SW480 (cell line): ENCODE data around the gene UBE2L3.
"Not testable (repeated sequence)": the region's sequence is repeated elsewhere in the genome, so short reads cannot be mapped to it uniquely, and the experiment has no call there.

Experiments used
- DNase-seq: peaks from one replicate; pipeline ENCODE4 v3.0.0-alpha.2; 2016; ENCODE audit warnings: low spot score

UBE2L3 gene

DNA sequence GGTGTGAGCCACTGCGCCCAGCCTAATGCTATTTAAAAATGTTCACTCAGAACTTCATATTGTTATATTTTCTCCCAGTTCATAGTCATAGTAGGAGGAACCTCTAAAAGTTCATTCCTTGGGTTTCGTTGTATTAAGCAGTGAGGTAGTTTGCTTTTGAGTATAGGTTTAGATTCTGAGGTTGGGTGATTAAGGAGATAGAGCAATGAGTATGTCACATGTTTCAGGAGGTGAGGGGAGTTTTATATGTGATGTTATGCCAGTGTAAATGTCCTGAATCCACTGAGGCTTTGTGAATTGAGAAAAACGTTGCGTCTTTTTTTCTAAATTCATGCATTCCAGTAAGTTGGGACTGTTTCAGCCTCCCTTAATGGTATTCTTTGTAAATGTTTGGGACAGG is 4.2 kb downstream of the UBE2L3 start:
- no peak for DNase-seq

GRCh38 chr22:21573293-21573734 is 5.8 kb downstream of the UBE2L3 start:
- DNase-seq = no peak

- DNase-seq = no peak
These were observed 6.4 kb downstream of the UBE2L3 start for GRCh38 chr22:21573750-21574494.

- no peak for DNase-seq
These were observed 11.9 kb downstream of the UBE2L3 start for GRCh38 chr22:21579474-21579851.

- not testable (repeated sequence) for DNase-seq
These were observed 13.1 kb downstream of the UBE2L3 start for GRCh38 chr22:21580623-21581007.

GRCh38 chr22:21581009-21581713 is 13.6 kb downstream of the UBE2L3 start:
- not testable (repeated sequence) for DNase-seq

DNA sequence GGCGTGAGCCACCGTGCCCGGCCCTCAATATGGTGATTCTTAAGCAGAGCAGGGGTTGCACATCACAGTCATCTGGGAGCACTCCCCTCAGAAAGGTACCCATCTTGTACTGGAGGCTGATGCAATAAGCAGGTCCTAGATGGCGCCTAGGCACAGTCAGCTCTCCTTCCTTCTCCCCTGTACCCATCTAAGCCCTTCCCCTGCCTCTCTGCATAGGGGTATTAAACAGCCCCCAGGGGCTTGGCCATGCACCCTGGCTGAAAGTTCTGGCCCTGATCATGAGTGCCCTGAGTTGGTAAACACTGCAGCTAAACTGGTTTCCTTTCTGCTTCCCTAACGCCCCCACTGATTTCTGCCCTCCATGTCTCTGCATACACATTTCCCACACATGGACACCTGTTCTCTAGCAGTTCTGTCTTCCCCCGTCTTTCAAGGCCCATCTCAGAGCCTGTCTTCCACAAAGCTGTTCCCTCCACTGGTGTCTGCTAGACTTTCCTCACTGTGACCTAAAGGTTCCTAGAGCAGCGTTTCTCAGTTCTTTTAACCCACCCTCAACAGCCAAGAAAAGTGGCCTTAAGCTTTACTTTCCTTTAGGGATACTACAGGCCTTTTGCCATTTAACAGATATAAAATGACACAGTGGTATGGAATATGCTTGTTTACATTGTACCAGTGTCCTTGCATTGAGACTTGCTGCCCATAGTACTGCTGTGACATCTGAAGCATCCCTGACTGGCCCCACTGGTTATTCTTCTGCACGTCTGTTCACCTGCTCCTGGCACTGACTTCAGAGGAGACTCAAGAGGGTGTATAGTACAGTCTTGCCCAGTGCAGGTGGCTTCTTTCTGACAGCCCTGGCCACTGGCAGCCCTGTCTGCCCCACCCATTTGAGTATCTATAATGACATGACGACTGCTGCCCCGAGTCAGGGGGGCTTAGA is 15.6 kb downstream of the UBE2L3 start:
- DNase-seq = no peak

GRCh38 chr22:21585389-21585788 is 17.9 kb downstream of the UBE2L3 start:
- DNase-seq = no peak

GRCh38 chr22:21587803-21588611 is 20.5 kb downstream of the UBE2L3 start:
- DNase-seq = no peak

DNA sequence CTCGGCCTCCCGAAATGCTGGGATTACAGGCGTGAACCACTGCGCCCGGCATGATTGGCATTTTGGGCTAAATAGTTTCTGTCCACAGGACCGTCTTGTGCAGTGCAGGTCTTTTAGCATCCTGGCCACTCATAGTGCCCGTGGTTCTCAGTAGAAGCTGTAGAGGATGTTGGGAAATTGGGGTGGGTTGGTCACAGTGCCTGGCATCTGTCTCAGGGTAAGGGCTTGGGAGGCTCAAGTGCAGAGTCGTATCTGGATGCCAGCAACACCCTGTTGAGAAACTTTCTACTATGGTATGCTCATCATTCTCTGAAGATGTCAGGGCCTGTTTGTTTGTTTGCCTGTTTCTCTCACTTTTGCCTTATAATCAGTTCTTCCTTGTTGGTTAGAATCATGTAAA is 21.9 kb downstream of the UBE2L3 start:
- DNase-seq = no peak

GRCh38 chr22:21590809-21591641 is 23.5 kb downstream of the UBE2L3 start:
- DNase-seq = no peak

DNA sequence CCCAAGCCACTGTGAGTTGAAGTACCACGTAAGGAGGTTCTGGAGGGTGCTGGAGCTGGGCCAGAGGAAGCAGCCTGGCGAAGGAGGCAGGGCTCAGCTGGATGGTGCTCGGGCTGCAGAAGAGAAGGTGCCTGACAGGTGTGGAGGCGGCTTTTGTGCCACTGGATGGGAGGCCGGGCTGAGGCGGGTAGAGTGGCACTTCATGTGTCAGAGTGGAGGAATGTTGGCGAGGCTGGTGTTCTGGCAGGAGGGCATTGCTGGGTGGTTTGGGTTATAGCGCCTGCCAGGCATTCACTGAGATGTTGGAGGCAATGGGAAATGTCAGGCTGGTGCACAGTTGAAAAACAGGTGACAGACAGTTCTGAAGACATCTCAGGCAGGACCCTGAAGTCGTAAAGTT is 24.2 kb downstream of the UBE2L3 start:
- no peak for DNase-seq

DNA sequence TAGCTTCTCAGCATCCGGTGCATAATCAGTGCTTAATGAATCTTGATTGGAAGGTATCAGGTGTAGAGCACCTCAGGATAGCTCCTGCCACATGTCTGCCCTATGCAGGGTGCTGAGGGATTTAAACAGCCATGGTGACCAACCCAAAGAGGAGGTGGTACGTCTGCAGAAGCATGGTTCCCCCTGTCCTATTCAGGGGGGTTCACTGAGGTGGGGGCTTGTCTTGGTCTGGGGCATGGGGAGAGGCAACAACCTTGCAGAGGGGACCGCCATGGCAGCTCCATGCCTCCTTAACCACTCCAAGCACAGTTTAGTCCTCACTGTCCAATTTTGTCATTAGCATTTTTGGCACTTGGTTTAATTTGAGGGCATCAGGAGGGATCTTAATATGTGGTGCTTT is 24.9 kb downstream of the UBE2L3 start:
- no peak for DNase-seq

GRCh38 chr22:21593406-21594232 is 26.1 kb downstream of the UBE2L3 start:
- no peak for DNase-seq

DNA sequence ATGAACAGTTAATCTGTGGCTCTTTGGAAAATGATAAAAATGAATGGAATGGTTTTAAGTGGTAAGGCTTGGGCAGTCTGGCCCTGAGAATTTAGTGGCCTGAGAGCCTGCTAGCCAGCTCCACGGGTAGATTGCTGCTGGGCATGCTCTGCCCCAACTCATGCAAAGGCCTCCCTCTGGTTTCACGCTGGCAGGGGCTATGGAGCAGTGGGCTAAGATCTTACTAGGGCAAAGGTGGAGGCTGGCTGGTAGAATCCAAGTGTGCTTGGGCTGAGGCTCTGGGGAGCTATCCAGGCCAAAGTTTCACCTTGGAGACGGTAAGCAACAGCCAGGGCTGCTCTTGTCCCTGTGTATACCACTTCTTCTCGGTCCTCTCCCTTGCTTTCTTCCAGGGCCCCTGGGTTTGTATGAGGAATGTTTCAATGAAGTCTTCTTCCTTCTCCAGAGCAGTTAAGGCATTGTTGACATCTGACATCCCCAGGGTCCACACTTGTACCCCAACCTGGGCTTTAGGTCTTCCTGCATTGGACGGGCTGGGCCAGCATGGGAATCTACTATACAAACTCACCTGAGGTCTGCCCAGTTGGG is 27.4 kb downstream of the UBE2L3 start:
- no peak for DNase-seq

- not testable (repeated sequence) for DNase-seq
These were observed 29.0 kb downstream of the UBE2L3 start for GRCh38 chr22:21596356-21597135.

GRCh38 chr22:21598302-21598701 is 30.8 kb downstream of the UBE2L3 start:
- DNase-seq = no peak

DNA sequence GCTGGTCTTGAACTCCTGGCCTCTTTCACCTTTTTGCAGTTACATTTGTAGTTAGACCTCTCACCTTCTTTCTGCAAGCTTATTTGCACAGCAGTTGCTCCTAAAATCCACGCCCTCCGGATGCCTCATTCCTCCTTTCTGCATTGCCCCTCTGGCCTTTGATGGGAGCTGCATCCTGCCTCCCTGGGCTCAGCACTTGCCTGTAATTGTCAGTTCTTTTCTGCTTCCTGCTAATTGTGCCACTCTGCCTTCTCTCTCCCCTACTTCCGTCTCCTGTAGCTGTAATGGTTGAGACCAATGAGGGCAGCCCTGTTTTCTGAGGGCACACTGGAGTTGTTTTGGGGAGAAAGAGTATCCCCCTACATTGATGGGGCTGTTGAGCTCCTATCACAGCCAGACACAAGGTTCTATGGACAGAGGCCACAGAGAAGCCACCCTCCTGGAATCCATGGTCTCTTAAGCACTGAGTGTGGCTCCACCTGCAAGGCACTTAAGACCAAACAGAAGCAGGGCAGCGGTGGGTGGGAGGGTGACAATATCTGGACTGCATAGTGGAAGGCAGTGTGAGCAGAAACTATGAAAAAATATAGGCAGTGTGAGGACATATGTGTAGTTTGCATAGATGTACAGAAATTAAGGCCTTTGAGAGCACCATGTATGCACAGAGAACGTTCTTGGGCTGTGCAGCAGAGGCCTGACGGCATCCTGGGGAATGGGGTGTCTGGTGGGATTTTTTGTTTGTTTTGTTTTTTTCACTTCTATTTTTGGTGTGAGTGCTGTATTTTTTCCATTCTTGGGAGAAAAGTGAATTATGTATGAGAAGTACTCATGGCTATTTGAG is 31.8 kb downstream of the UBE2L3 start:
- DNase-seq = no peak
